Activated CD8-positive, alpha-beta memory T cell treated with anti-CD3 and anti-CD28 coated beads, Interleukin-2, amount 10 ng/mL, durations not matched to agents 7 days and 5 days (primary cell): ENCODE data around the gene TAS1R3. TPM values are rescaled to one million over a fixed set of nuclear protein-coding genes. Genes with fewer than 3 reads are reported as not detected.

Source experiments
- ATAC-seq: fragments of 150-1000 bp; cut with Tn5 transposase; one replicate; pipeline ENCODE4 v1.10.0; 2021; ENCODE audit warnings: moderate library complexity
- CTCF ChIA-PET: fragments of 350-600 bp; sonication (Branson Sonifier 250); formaldehyde crosslinking; loops from one replicate; lab custom pipeline; 2021; ENCODE audit warnings: antibody characterized with exemption; lab: Charles Lee
- DNase-seq: peaks from one replicate; pipeline ENCODE4 v3.0.0-alpha.2; 2020
- H3K27ac Mint-ChIP-seq: one replicate; pipeline ENCODE4 v1.8.0; 2021; ENCODE audit warnings: mild to moderate bottlenecking, mixed read lengths
- H3K27me3 Mint-ChIP-seq: one replicate; pipeline ENCODE4 v1.8.0; 2021; ENCODE audit warnings: mixed read lengths
- H3K36me3 Mint-ChIP-seq: one replicate; pipeline ENCODE4 v1.8.0; 2021; ENCODE audit warnings: mild to moderate bottlenecking, mixed read lengths
- H3K4me1 Mint-ChIP-seq: one replicate; pipeline ENCODE4 v1.8.0; 2021; ENCODE audit warnings: mixed read lengths
- H3K4me3 Mint-ChIP-seq: one replicate; pipeline ENCODE4 v1.8.0; 2021; ENCODE audit warnings: mild to moderate bottlenecking, moderate library complexity, mixed read lengths
- H3K9me3 Mint-ChIP-seq: one replicate; pipeline ENCODE4 v1.8.0; 2022; ENCODE audit warnings: low read depth, mixed read lengths
- total RNA-seq, 2 experiments: library from RNA; stranded (reverse); gene quantifications; one replicate each; pipeline ENCODE4 v1.2.3, GENCODE V29; 2021

Gene TAS1R3
- total RNA-seq, 2 experiments from 2014 or later = 0.77 to 0.82 TPM

- CTCF ChIA-PET = no interaction called here
- Mint-ChIP-seq H3K4me1 (peaks cover 10% of the 10 kb centered on the region), H3K36me3 (peaks cover 18% of the 10 kb centered on the region), H3K4me3 (no peak overlapping the region), H3K9me3 (no peaks in the 10 kb centered on the region), H3K27me3 (no peaks in the 10 kb centered on the region), H3K27ac (no peak overlapping the region)
- no peak for DNase-seq
- ATAC-seq = no peak
These were observed 13.7 kb upstream of the TAS1R3 start for GRCh38 chr1:1317420-1317819.

- ATAC-seq = no peak
- Mint-ChIP-seq H3K4me1 (peaks cover 15% of the 10 kb centered on the region), H3K36me3 (peaks cover 18% of the 10 kb centered on the region)
These were observed 12.9 kb upstream of the TAS1R3 start for GRCh38 chr1:1318131-1318652.

DNA sequence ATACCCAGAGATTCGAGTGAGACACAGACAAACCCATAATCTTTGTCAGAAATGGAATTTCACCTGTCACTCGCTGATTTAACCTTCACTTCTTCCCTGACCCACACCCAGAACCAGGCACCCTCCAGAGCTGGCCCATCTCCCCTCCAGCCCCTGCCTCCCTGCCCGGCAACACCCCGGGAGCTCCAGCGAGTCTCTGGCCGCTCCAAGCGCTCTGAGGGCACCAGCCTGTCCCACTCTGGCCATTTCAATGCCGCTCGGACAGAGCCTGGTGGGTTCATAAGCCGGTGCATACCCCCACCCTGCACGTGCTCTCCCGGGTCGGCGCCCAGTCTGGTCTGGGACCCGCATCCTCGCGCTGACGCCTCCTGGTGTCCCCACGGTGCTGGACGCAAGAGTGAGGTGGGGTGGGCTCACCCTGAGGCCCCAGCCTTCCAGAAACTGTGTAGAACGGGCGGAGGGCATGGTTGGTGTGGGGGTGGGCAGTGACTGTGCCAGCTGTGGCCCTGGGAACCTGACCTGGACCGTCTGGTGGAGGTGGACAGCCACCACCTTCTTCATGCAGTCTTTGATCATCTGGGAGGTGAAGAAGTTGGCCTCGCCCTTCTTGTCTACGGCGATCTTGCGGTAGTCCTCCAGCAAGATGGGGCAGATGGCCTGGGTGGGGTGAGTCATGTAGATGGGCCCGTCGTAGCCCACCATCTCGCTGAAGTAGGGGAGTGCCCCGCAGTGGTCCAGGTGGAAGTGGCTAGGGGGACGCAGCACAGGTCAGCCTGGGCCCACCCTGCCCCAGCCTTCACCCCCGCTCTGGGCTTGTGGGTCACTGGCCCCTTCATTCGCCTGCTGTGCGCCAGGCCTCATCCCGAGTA, 12.1 kb upstream of the TAS1R3 start:
- Mint-ChIP-seq H3K9me3 (no peaks in the 10 kb centered on the region), H3K36me3 (peaks cover 15% of the 10 kb centered on the region), H3K27me3 (no peaks in the 10 kb centered on the region), H3K4me1 (peaks cover 20% of the 10 kb centered on the region), H3K27ac (no peak overlapping the region), H3K4me3 (no peak overlapping the region)
- ATAC-seq (no peak), DNase-seq (no peak)
- CTCF ChIA-PET = interaction anchor here (1.4 kb wide), 1 partner anchor 10 kb away, joined by 3 read pairs; no protein-coding TSS in a partner anchor

More at GRCh38 chr1:1318131-1318652, 12.9 kb upstream of the TAS1R3 start:
- H3K4me3 Mint-ChIP-seq = no peak overlapping the region
- H3K27me3 Mint-ChIP-seq = no peaks in the 10 kb centered on the region
- no peak for DNase-seq
- CTCF ChIA-PET = no interaction called here
- H3K9me3 Mint-ChIP-seq = no peaks in the 10 kb centered on the region
- H3K27ac Mint-ChIP-seq = no peak overlapping the region

DNA sequence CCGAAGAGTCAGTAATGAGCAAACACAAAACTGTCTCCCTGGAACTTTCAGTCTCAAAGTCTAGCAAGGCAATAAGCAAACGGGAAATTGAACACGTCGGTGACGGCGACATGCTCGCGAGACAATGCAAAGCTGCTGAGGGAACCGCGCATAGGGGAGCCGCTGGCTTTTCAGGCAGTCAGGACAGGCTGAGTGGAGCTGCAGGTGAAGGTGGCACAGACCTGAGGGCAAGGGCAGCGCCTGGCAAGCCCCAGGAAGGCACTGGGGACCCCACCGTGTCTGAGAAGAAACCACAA, 11.5 kb upstream of the TAS1R3 start:
- Mint-ChIP-seq H3K4me1 (peaks cover 20% of the 10 kb centered on the region), H3K36me3 (peaks cover 15% of the 10 kb centered on the region), H3K27ac (no peak overlapping the region), H3K4me3 (no peak overlapping the region), H3K27me3 (no peaks in the 10 kb centered on the region), H3K9me3 (no peaks in the 10 kb centered on the region)
- no peak for DNase-seq
- CTCF ChIA-PET = interaction anchor here (1.4 kb wide), 1 partner anchor 10 kb away, joined by 3 read pairs; no protein-coding TSS in a partner anchor
- no peak for ATAC-seq

DNA sequence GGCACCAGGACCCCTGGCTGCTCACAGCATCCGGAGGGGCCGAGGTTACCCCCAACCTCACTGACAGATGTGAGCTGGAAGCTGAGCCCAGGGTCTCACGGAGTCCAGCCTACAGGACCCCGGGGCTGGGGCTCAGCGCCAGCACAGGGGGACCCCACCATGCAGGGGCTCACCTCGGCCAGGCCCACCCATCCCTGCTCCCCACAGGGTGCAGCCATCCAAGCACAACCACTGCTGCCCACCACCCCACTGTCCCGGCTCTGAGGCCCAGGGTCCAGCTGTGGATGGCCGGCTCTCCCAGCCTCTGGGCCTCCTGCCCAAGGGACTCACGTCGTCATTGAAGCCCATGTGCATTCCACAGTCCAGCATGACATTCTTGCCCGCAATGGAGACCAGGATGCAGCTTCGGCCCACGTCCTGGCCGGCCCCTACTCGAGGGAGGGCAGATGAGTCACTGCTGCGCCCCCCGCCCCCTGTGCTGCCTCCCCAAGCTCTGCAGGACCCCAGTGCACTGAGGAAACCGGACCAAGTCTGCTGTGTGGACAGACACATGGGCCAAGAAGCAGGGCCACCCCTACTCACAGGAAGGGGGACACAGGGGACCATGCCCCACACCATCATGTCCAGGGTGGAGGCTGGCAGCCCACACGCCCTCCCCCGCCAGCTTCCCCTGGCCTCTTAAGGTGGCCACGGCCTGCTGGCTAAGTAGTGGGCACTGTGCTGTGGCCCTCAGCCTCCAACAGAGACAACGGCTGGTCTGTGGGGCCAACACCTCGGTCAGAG, 10.2 kb upstream of the TAS1R3 start:
- peaks cover 13% of the 10 kb centered on the region for H3K36me3 Mint-ChIP-seq
- CTCF ChIA-PET = interaction anchor here (1.4 kb wide), 1 partner anchor 12 kb away, joined by 3 read pairs; no protein-coding TSS in a partner anchor
- no peaks in the 10 kb centered on the region for H3K9me3 Mint-ChIP-seq
- no peak overlapping the region for H3K27ac Mint-ChIP-seq
- H3K27me3 Mint-ChIP-seq = no peaks in the 10 kb centered on the region
- ATAC-seq (no peak), DNase-seq (no peak)
- peaks cover 21% of the 10 kb centered on the region for H3K4me1 Mint-ChIP-seq
- no peak overlapping the region for H3K4me3 Mint-ChIP-seq

GRCh38 chr1:1321477-1321876, 9.6 kb upstream of the TAS1R3 start:
- CTCF ChIA-PET = no interaction called here
- ATAC-seq (no peak), DNase-seq (no peak)
- no peak overlapping the region for H3K27ac Mint-ChIP-seq
- no peak overlapping the region for H3K4me3 Mint-ChIP-seq
- H3K9me3 Mint-ChIP-seq = no peaks in the 10 kb centered on the region
- peaks cover 26% of the 10 kb centered on the region for H3K4me1 Mint-ChIP-seq
- H3K27me3 Mint-ChIP-seq = no peaks in the 10 kb centered on the region
- peaks cover 12% of the 10 kb centered on the region for H3K36me3 Mint-ChIP-seq

DNA sequence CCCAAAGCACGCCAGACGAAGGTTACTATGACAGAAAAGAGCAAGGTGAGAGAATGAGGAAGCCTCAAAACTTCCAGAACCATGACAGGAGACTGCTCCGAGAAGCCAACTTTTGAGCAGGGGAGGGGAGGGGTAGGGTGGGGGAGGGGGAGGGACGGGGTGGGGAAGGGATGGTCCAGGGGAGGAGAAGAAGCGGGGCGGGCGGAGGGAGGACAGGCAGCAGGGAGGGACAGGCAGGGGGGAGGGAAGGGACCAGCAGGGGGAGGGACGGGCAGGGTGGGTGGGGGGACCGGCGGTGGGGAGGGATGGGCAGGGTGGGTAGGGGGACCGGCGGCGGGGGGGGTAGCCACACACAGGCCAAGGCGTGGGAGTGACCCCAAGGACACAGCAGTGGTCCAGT, 8.7 kb upstream of the TAS1R3 start:
- H3K9me3 Mint-ChIP-seq = no peaks in the 10 kb centered on the region
- H3K27me3 Mint-ChIP-seq = no peaks in the 10 kb centered on the region
- no peak for DNase-seq
- peak overlapping the region; percentile 64 for H3K4me3 Mint-ChIP-seq
- H3K36me3 Mint-ChIP-seq = peaks cover 10% of the 10 kb centered on the region
- CTCF ChIA-PET = no interaction called here
- H3K4me1 Mint-ChIP-seq = peaks cover 26% of the 10 kb centered on the region
- ATAC-seq = no peak
- peak overlapping the region; percentile 4 for H3K27ac Mint-ChIP-seq

DNA sequence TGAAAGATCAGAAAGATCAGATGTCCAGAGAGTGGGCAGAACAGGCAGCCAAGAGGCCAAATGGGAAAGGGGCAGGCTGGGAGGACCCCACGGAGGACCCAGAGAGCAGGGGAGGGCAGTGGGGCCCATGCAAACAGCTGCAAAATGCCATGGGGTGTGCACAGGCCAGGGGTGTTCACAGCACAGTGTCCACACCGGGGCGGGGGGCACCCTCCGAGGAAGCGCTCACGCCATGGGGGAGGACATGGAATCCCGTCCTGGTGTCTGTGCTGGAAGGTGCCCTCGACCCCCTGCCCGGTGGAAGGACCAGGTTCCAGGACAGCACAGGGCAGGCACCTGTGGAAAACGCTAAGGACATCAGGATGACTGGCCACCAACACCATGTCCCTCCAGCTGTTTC, 8.1 kb upstream of the TAS1R3 start:
- peaks cover 26% of the 10 kb centered on the region for H3K4me1 Mint-ChIP-seq
- no peak for DNase-seq
- no peaks in the 10 kb centered on the region for H3K27me3 Mint-ChIP-seq
- ATAC-seq = no peak
- no peak overlapping the region for H3K27ac Mint-ChIP-seq
- H3K36me3 Mint-ChIP-seq = peaks cover 7% of the 10 kb centered on the region
- CTCF ChIA-PET = no interaction called here
- peak overlapping the region; percentile 81 for H3K4me3 Mint-ChIP-seq
- H3K9me3 Mint-ChIP-seq = no peaks in the 10 kb centered on the region

DNA sequence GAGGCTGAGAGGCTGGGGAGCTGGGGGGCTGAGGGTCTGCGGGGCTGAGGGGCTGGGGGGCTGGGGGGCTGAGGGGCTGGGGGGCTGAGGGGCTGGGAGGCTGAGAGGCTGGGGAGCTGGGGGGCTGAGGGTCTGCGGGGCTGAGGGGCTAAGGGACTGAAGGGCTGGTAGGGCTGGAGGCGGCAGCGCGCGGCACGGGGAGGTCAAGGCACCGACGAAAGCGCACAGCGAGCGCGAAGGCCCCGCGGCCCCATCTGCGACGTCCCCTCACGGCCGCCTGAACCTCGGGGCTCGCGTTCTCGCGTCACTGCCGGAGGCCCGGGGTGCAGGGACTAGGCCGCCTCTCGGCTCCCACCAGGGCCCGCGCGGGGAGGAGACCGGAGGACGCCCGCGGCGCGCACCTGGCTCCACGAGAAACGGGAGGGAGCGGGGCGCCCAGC, 7.0 kb upstream of the TAS1R3 start:
- Mint-ChIP-seq H3K36me3 (peaks cover 6% of the 10 kb centered on the region), H3K27me3 (no peaks in the 10 kb centered on the region), H3K27ac (peak overlapping the region; percentile 62), H3K9me3 (no peaks in the 10 kb centered on the region), H3K4me1 (peaks cover 26% of the 10 kb centered on the region), H3K4me3 (peak overlapping the region; percentile 78)
- DNase-seq = no peak
- CTCF ChIA-PET = no interaction called here
- peak; percentile 47 for ATAC-seq

DNA sequence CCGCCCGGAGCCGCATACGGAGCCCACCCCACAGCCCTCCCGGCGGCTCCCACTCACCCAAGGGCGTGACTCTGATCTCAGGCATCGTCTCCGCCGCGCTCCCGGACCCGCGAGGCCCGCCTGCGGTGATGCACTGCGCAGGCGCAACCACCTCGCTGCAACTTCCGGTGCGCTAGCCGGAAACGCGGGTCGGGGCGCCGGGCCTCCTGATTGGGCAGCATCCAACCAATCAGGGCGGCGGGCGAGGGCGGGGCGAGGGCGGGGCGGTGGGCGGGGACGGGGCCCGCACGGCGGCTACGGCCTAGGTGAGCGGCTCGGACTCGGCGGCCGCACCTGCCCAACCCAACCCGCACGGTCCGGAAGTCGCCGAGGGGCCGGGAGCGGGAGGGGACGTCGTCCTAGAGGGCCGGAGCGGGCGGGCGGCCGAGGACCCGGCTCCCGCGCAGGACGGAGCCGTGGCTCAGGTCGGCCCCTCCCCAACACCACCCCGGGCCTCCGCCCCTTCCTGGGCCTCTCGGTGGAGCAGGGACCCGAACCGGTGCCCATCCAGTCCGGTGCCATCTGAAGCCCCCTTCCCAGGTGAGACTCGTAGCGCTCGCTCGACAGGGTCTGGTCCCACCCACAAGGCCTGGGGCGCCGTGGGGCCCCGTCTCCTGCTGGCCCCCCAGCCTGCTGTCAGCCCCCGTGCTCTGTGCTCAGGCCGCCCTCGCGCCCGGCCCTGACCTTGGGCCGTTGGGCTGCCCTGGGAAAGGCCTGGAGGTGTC, 6.4 kb upstream of the TAS1R3 start, which contains the start of the genes CPTP and INTS11:
CPTP (plus strand) TSS at position 279 of the 764 bp plus-strand sequence. CDS start 2,109 bp downstream, outside the sequence.
INTS11 (minus strand) TSS at position 137 of the 764 bp plus-strand sequence; CDS start at position 85, 52 bp downstream.
- H3K27me3 Mint-ChIP-seq = no peaks in the 10 kb centered on the region
- no peaks in the 10 kb centered on the region for H3K9me3 Mint-ChIP-seq
- peak within 1 kb of the TSS; percentile 86 for H3K27ac Mint-ChIP-seq
- H3K4me1 Mint-ChIP-seq = peaks cover 26% of the 10 kb centered on the region
- peaks cover 4% of the 10 kb centered on the region for H3K36me3 Mint-ChIP-seq
- ATAC-seq (peak; percentile 87), DNase-seq (peak; percentile 97)
- CTCF ChIA-PET = no interaction called here
- H3K4me3 Mint-ChIP-seq = peak within 1 kb of the TSS; percentile 81

- Mint-ChIP-seq H3K4me3 (peak overlapping the region; percentile 78), H3K27ac (peak overlapping the region; percentile 70), H3K27me3 (no peaks in the 10 kb centered on the region), H3K4me1 (peaks cover 22% of the 10 kb centered on the region), H3K36me3 (peaks cover 4% of the 10 kb centered on the region), H3K9me3 (peaks cover 3% of the 10 kb centered on the region)
- DNase-seq = no peak
- CTCF ChIA-PET = interaction anchor here (1.6 kb wide), 1 partner anchor 47 kb away, joined by 4 read pairs; no protein-coding TSS in a partner anchor
- no peak for ATAC-seq
These were observed 5.6 kb upstream of the TAS1R3 start for GRCh38 chr1:1325288-1326074.

GRCh38 chr1:1326075-1326605, 4.9 kb upstream of the TAS1R3 start:
- peaks cover 4% of the 10 kb centered on the region for H3K36me3 Mint-ChIP-seq

More at GRCh38 chr1:1326075-1326605, 4.9 kb upstream of the TAS1R3 start:
- Mint-ChIP-seq H3K27me3 (no peaks in the 10 kb centered on the region), H3K4me1 (peaks cover 22% of the 10 kb centered on the region), H3K9me3 (peaks cover 3% of the 10 kb centered on the region), H3K27ac (no peak overlapping the region), H3K4me3 (peak overlapping the region; percentile 78)
- DNase-seq = no peak
- ATAC-seq = no peak
- CTCF ChIA-PET = interaction anchor here (0.6 to 1.6 kb wide), 2 partner anchors 46 to 74 kb away, joined by 4 to 5 read pairs; no protein-coding TSS in a partner anchor
